ENCODE data around the gene LEKR1. TPM values are rescaled to one million over a fixed set of nuclear protein-coding genes. Genes with fewer than 3 reads are reported as not detected.

LEKR1 gene
- total and polyA plus RNA-seq, 2 of the 13 experiments (the other 11 are each of a cell fraction or from before 2014, with no cell fraction given) = 0.49 to 1.5 TPM

DNA sequence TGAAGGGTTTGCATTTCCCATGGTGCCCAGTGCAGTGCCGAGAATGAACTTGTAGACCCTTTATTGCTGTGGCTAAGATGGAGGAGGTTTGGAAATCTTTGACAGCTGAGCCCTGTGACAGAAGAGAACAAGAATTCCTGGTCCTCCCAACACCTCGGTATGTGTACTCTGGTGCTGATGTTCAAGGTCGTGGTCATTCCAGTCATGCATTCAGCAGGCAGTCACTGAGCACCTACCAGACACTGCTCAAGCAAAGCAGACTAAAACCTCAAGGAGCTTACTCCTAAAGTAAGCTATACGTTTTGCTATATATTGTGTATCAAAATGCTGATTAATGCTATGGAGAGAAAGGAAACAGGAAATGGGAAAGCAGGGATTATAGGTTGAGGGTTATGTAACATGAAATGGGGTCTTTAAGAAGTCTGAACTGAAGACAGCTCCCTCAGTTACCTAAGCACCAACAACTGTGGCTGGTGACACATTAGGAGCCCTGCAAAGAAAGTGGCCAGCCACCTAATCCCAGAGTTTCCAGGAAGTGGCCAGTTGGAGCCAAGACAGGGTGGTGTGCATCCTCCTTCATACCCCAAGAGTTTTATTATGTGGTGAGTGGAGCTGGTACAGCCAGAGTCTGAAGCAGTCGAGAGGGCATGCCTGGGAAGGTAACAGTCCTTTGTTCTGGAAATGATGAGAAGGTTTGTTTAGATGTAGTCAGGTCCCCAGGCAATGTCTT, 268.8 kb downstream of the LEKR1 start (continued):
- no peak for TF ChIP-seq ZBTB4 (CRISPR knock-in tag; IDR thresholded peaks at IDR 0.05; ENCODE audit: borderline replicate concordance)
- peak; percentile 66 for TF ChIP-seq FOXA3 (CRISPR knock-in tag; IDR thresholded peaks at IDR 0.05)
- no peak; the same call in 1 of the 2 replicates for TF ChIP-seq CEBPG (CRISPR knock-in tag; IDR thresholded peaks at IDR 0.05)
- no peak for TF ChIP-seq ZNF564 (CRISPR knock-in tag; IDR thresholded peaks at IDR 0.05)
- no peak for TF ChIP-seq REPIN1 (CRISPR knock-in tag; IDR thresholded peaks at IDR 0.05; ENCODE audit: borderline replicate concordance, low read depth)
- TF ChIP-seq NFATC3 (CRISPR knock-in tag; IDR thresholded peaks at IDR 0.05) = no peak
- no peak for TF ChIP-seq CHD4 (IDR thresholded peaks at IDR 0.05; ENCODE audit: borderline replicate concordance, low read length)
- TF ChIP-seq KLF9 (CRISPR knock-in tag; IDR thresholded peaks at IDR 0.05; ENCODE audit: low read depth) = no peak
- TF ChIP-seq UBTF (CRISPR knock-in tag; IDR thresholded peaks at IDR 0.05) = peak; percentile 38; the same call in 1 of the 2 replicates
- TF ChIP-seq, protein P1, sequence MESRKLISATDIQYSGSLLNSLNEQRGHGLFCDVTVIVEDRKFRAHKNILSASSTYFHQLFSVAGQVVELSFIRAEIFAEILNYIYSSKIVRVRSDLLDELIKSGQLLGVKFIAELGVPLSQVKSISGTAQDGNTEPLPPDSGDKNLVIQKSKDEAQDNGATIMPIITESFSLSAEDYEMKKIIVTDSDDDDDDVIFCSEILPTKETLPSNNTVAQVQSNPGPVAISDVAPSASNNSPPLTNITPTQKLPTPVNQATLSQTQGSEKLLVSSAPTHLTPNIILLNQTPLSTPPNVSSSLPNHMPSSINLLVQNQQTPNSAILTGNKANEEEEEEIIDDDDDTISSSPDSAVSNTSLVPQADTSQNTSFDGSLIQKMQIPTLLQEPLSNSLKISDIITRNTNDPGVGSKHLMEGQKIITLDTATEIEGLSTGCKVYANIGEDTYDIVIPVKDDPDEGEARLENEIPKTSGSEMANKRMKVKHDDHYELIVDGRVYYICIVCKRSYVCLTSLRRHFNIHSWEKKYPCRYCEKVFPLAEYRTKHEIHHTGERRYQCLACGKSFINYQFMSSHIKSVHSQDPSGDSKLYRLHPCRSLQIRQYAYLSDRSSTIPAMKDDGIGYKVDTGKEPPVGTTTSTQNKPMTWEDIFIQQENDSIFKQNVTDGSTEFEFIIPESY (CRISPR knock-in tag; IDR thresholded peaks at IDR 0.05) = no peak
- peak; percentile 72; the same call in 1 of the 2 replicates for TF ChIP-seq MIER3 (CRISPR knock-in tag; IDR thresholded peaks at IDR 0.05; ENCODE audit: borderline replicate concordance)
- no peak for TF ChIP-seq DMAP1 (CRISPR knock-in tag; IDR thresholded peaks at IDR 0.05)
- no peak for TF ChIP-seq SPEN (CRISPR knock-in tag; IDR thresholded peaks at IDR 0.05; ENCODE audit: low read depth)
- TF ChIP-seq, protein P2, sequence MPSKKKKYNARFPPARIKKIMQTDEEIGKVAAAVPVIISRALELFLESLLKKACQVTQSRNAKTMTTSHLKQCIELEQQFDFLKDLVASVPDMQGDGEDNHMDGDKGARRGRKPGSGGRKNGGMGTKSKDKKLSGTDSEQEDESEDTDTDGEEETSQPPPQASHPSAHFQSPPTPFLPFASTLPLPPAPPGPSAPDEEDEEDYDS (CRISPR knock-in tag; IDR thresholded peaks at IDR 0.05) = 0 out of 2 replicates have a peak, but pooled peaks have one; percentile 11
- TF ChIP-seq SMC3 (IDR thresholded peaks at IDR 0.05; ENCODE audit: low read length) = 0 out of 2 replicates have a peak, but pooled peaks have one; percentile 8
- TF ChIP-seq GRHL1 (CRISPR knock-in tag; conservative IDR thresholded peaks at IDR 0.05) = no peak
- TF ChIP-seq, protein P3, sequence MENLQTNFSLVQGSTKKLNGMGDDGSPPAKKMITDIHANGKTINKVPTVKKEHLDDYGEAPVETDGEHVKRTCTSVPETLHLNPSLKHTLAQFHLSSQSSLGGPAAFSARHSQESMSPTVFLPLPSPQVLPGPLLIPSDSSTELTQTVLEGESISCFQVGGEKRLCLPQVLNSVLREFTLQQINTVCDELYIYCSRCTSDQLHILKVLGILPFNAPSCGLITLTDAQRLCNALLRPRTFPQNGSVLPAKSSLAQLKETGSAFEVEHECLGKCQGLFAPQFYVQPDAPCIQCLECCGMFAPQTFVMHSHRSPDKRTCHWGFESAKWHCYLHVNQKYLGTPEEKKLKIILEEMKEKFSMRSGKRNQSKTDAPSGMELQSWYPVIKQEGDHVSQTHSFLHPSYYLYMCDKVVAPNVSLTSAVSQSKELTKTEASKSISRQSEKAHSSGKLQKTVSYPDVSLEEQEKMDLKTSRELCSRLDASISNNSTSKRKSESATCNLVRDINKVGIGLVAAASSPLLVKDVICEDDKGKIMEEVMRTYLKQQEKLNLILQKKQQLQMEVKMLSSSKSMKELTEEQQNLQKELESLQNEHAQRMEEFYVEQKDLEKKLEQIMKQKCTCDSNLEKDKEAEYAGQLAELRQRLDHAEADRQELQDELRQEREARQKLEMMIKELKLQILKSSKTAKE (CRISPR knock-in tag; IDR thresholded peaks at IDR 0.05; ENCODE audit: borderline replicate concordance) = no peak
